ENCODE data around the gene ELOVL6. TPM values are rescaled to one million over a fixed set of nuclear protein-coding genes. Genes with fewer than 3 reads are reported as not detected.

Gene ELOVL6
- total and polyA plus RNA-seq, 10 of the 15 experiments (the other 5 are each of a cell fraction or from before 2014, with no cell fraction given), result 3.9 to 33.5 (median 8.1) TPM

DNA sequence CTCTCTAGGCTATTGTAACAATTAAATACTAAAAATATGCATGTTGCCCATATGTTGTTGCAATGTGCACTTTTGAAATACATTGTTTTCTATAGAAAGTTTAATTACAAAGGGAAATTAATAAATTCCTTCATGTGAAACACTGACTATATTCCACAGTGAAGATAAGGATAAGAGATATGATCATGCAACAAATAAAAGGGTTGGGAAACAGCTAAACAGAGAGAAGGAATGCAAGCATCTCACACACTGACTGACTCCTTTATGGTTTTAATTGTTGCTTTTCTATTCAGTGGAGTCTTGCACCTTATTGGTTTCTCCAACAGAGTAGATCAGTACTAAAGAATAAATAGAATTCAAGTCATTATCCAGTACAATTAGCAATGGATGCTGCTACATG is 37.8 kb downstream of the ELOVL6 start:
- Histone ChIP-seq H3K4me2 (ENCODE audit: control insufficient read depth, insufficient read depth) (no peak overlapping the region), H3K36me3 (ENCODE audit: control insufficient read depth in 2 of 2, insufficient read depth in 2 of 2, low read length in 1 of 2) (no peaks in the 10 kb centered on the region), H3K79me2 (ENCODE audit: control insufficient read depth, insufficient read depth, low read length) (no peaks in the 10 kb centered on the region), H3K4me1 (ENCODE audit: control insufficient read depth, insufficient read depth, low read length) (no peaks in the 10 kb centered on the region), H3K4me3 (no peak overlapping the region), H2AFZ (ENCODE audit: control insufficient read depth, low read depth, low read length) (no peak overlapping the region), H3K9me3 (replicated peaks; ENCODE audit: control insufficient read depth, insufficient read depth, low read length) (no peaks in the 10 kb centered on the region; the same call in 2 of the 3 replicates), H3K27ac (ENCODE audit: control insufficient read depth, insufficient read depth) (no peak overlapping the region), H4K20me1 (ENCODE audit: control insufficient read depth, insufficient read depth) (no peaks in the 10 kb centered on the region), H3K27me3 (replicated peaks in 1 of 2; ENCODE audit: control insufficient read depth in 2 of 2, insufficient read depth in 2 of 2, low read length in 1 of 2) (no peaks in the 10 kb centered on the region), H3K9ac (ENCODE audit: control insufficient read depth, insufficient read depth, low read length) (no peak overlapping the region)
- FAIRE-seq (no peak), DNase-seq (ENCODE audit: low read depth, low spot score) (no peak), ATAC-seq (no peak)
- SMC1A ChIA-PET (ENCODE audit: uncharacterized antibody, unreplicated experiment), result interaction anchor here (1.0 to 5.0 kb wide), 4 partner anchors 8 to 32 kb away, joined by 3 to 27 read pairs (median 4); no protein-coding TSS in a partner anchor
- intact Hi-C loops (cut with micrococcal nuclease; ENCODE audit: unreplicated experiment) (no loop called here), in situ Hi-C loops (cut with MboI) (no loop called here)
- TF ChIP-seq, protein P1, sequence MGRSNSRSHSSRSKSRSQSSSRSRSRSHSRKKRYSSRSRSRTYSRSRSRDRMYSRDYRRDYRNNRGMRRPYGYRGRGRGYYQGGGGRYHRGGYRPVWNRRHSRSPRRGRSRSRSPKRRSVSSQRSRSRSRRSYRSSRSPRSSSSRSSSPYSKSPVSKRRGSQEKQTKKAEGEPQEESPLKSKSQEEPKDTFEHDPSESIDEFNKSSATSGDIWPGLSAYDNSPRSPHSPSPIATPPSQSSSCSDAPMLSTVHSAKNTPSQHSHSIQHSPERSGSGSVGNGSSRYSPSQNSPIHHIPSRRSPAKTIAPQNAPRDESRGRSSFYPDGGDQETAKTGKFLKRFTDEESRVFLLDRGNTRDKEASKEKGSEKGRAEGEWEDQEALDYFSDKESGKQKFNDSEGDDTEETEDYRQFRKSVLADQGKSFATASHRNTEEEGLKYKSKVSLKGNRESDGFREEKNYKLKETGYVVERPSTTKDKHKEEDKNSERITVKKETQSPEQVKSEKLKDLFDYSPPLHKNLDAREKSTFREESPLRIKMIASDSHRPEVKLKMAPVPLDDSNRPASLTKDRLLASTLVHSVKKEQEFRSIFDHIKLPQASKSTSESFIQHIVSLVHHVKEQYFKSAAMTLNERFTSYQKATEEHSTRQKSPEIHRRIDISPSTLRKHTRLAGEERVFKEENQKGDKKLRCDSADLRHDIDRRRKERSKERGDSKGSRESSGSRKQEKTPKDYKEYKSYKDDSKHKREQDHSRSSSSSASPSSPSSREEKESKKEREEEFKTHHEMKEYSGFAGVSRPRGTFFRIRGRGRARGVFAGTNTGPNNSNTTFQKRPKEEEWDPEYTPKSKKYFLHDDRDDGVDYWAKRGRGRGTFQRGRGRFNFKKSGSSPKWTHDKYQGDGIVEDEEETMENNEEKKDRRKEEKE (IDR thresholded peaks at IDR 0.05), result no peak
- TF ChIP-seq IRF3 (IDR thresholded peaks at IDR 0.05) (no peak), SKIL (IDR thresholded peaks at IDR 0.05; ENCODE audit: low read depth, poor library complexity, severe bottlenecking) (no peak), ATF7 (IDR thresholded peaks at IDR 0.05; ENCODE audit: low read depth) (no peak), MYC (IDR thresholded peaks at IDR 0.05; ENCODE audit: insufficient read depth, insufficient read length, insufficient replicate concordance, low read length, severe bottlenecking) (no peak)
- no TSS peak for BruUV-seq (replicated peaks)
- CTCF ChIA-PET, result interaction anchor here (0.5 to 2.9 kb wide), 4 partner anchors 108 to 358 kb away, joined by 3 to 7 read pairs (median 3); no protein-coding TSS in a partner anchor
- RAD21 ChIA-PET (ENCODE audit: unreplicated experiment), result no interaction called here
- POLR2A ChIA-PET, result interaction anchor here (0.6 kb wide), 1 partner anchor 446 kb away, joined by 3 read pairs; no protein-coding TSS in a partner anchor
